ENCODE data around the gene LRP2BP. TPM values are rescaled to one million over a fixed set of nuclear protein-coding genes. Genes with fewer than 3 reads are reported as not detected.
A peak's percentile ranks its signal among the peaks of the same experiment; 100 is the strongest.

The LRP2BP gene
- 0.07 TPM for polyA plus RNA-seq (2013, experiment 1 of 2)
- polyA plus RNA-seq (2013, experiment 2 of 2), result 0.03 TPM

DNA sequence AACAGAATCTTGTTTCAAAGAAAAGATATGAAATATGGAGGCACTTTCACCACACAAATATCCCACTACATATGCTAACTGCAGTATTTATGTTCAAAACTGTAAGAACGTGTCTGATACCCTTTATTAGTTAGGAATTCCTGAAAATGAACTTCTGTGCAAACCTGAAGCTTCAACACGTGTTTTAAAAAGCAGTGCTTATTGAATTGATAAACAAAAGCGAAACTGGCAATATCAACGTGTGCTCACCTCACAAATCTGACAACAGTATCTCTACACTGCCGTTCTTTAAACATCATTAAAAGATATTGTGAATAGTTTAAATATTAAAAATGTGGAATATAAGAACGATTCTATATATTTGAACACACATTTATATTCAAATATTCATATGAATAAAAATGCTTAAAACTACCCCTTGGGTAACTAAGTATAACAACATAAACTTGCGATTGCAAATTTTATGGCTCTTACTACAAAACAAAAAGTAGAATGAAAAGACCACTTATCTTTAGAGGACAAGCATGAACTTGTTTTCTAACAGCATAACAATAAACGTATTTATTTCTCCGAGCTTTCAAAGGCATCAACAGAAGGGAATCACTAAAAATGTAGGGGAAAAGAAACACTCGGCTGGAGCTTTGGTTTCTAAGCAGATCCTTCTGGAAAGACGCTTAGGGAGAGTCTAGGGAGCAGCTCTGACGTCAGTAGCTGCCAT is at the start of gene LRP2BP:
Gene LRP2BP (minus strand): TSS at position 687 of the 718 bp plus-strand sequence. CDS start 17,738 bp downstream, outside the sequence.
- peak within 1 kb of the TSS; percentile 94 for H3K9ac ChIP-seq (ENCODE audit: low read length)
- H3K23ac ChIP-seq (ENCODE audit: low read length in 2 of 2), result peak within 1 kb of the TSS in 1 of 2 experiments; percentile 59
- H3K79me1 ChIP-seq (replicated peaks; ENCODE audit: low read length, poor library complexity, severe bottlenecking), result no peaks in the 10 kb centered on the region
- peak within 1 kb of the TSS; percentile 2 to 10 for H2BK12ac ChIP-seq (ENCODE audit: low read length in 2 of 2)
- no peaks in the 10 kb centered on the region for H3K9me3 ChIP-seq (ENCODE audit: control insufficient read depth, low read length)
- peak within 1 kb of the TSS; percentile 52 for H4K8ac ChIP-seq (ENCODE audit: low read length)
- peaks cover 0 to 18% of the 10 kb centered on the region in 2 experiments for H3K36me3 ChIP-seq (ENCODE audit: control insufficient read depth in 1 of 2, insufficient read depth in 2 of 2, low read depth in 1 of 2, low read length in 2 of 2)
- H3K4me2 ChIP-seq (ENCODE audit: low read length, poor library complexity, severe bottlenecking), result peak within 1 kb of the TSS; percentile 95
- H3K4me3 ChIP-seq (ENCODE audit: insufficient read depth in 1 of 2, low read depth in 1 of 2, low read length in 2 of 2), result peak within 1 kb of the TSS; percentile 81 to 85
- peak within 1 kb of the TSS; percentile 29 for H2BK120ac ChIP-seq (ENCODE audit: low read depth, low read length)
- H3K27ac ChIP-seq (ENCODE audit: low read length, poor library complexity, severe bottlenecking), result peak within 1 kb of the TSS; percentile 65
- peak within 1 kb of the TSS; percentile 86 for H4K91ac ChIP-seq (ENCODE audit: low read length)
- peak; percentile 7 for DNase-seq
- H3K18ac ChIP-seq (ENCODE audit: low read depth in 1 of 2, low read length in 2 of 2), result peak within 1 kb of the TSS; percentile 75 to 81
- H3K4ac ChIP-seq (ENCODE audit: low read depth in 1 of 2, low read length in 2 of 2), result peak within 1 kb of the TSS; percentile 54 to 57
- peak within 1 kb of the TSS; percentile 91 for H2AFZ ChIP-seq (ENCODE audit: low read depth, low read length)
- WGBS, result 49% methylated on average over 7 of the region's 12 CpGs
- no peaks in the 10 kb centered on the region for H3K27me3 ChIP-seq (ENCODE audit: control insufficient read depth in 1 of 2, insufficient read depth in 1 of 2, low read length in 2 of 2)
- peak within 1 kb of the TSS; percentile 63 for H2BK15ac ChIP-seq (ENCODE audit: low read depth, poor library complexity, severe bottlenecking)
- peak within 1 kb of the TSS in 1 of 2 experiments; percentile 56 for H3K14ac ChIP-seq (ENCODE audit: low read length in 2 of 2)
- H2AK5ac ChIP-seq (ENCODE audit: low read length, severe bottlenecking), result no peak within 1 kb of the TSS
- peaks cover 4% of the 10 kb centered on the region for H3K4me1 ChIP-seq (ENCODE audit: control insufficient read depth, insufficient read depth, low read depth, low read length)
- H2BK5ac ChIP-seq (ENCODE audit: low read depth, low read length, poor library complexity, severe bottlenecking), result peak within 1 kb of the TSS; percentile 91

DNA sequence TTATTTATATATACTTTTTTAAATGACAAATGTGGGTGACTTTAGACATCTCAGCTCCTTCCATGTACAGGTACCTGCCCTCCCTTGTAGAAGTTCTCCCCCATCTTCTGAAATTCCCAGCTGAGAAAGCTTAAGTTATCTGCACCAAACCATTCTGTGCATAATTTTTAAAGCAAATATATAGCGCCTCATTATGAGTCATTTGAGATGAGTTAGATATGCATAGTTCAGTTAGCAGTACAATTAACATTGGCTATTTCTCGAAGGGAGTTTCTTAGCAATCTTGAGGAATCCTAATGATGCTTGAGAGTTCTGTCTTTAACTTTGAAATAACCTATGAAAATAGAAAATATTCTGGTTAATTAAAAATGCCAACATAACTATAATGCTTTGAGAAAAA is 49.5 kb upstream of the LRP2BP start:
- H3K4me2 ChIP-seq (ENCODE audit: low read length, poor library complexity, severe bottlenecking), result no peak overlapping the region
- no peak overlapping the region for H3K18ac ChIP-seq (ENCODE audit: low read depth in 1 of 2, low read length in 2 of 2)
- H3K9ac ChIP-seq (ENCODE audit: low read length), result no peak overlapping the region
- no peak overlapping the region for H3K14ac ChIP-seq (ENCODE audit: low read length in 2 of 2)
- H2BK5ac ChIP-seq (ENCODE audit: low read depth, low read length, poor library complexity, severe bottlenecking), result no peak overlapping the region
- no peak overlapping the region for H3K4me3 ChIP-seq (ENCODE audit: insufficient read depth in 1 of 2, low read depth in 1 of 2, low read length in 2 of 2)
- H2AK5ac ChIP-seq (ENCODE audit: low read length, severe bottlenecking), result no peak overlapping the region
- no peak overlapping the region for H2BK120ac ChIP-seq (ENCODE audit: low read depth, low read length)
- H4K91ac ChIP-seq (ENCODE audit: low read length), result no peak overlapping the region
- no peak overlapping the region for H3K4ac ChIP-seq (ENCODE audit: low read depth in 1 of 2, low read length in 2 of 2)
- no peak overlapping the region for H4K8ac ChIP-seq (ENCODE audit: low read length)
- no peaks in the 10 kb centered on the region for H3K36me3 ChIP-seq (ENCODE audit: control insufficient read depth in 1 of 2, insufficient read depth in 2 of 2, low read depth in 1 of 2, low read length in 2 of 2)
- H3K9me3 ChIP-seq (ENCODE audit: control insufficient read depth, low read length), result no peaks in the 10 kb centered on the region
- no peak overlapping the region for H3K23ac ChIP-seq (ENCODE audit: low read length in 2 of 2)
- no peak overlapping the region for H2BK15ac ChIP-seq (ENCODE audit: low read depth, poor library complexity, severe bottlenecking)
- no peak overlapping the region for H2BK12ac ChIP-seq (ENCODE audit: low read length in 2 of 2)
- no peaks in the 10 kb centered on the region for H3K4me1 ChIP-seq (ENCODE audit: control insufficient read depth, insufficient read depth, low read depth, low read length)
- no peak overlapping the region for H3K27ac ChIP-seq (ENCODE audit: low read length, poor library complexity, severe bottlenecking)
- no peaks in the 10 kb centered on the region for H3K79me1 ChIP-seq (replicated peaks; ENCODE audit: low read length, poor library complexity, severe bottlenecking)
- WGBS, result 100% methylated on average over 1 of the region's 2 CpGs
- no peak overlapping the region for H2AFZ ChIP-seq (ENCODE audit: low read depth, low read length)
- no peaks in the 10 kb centered on the region for H3K27me3 ChIP-seq (ENCODE audit: control insufficient read depth in 1 of 2, insufficient read depth in 1 of 2, low read length in 2 of 2)
- DNase-seq, result no peak

DNA sequence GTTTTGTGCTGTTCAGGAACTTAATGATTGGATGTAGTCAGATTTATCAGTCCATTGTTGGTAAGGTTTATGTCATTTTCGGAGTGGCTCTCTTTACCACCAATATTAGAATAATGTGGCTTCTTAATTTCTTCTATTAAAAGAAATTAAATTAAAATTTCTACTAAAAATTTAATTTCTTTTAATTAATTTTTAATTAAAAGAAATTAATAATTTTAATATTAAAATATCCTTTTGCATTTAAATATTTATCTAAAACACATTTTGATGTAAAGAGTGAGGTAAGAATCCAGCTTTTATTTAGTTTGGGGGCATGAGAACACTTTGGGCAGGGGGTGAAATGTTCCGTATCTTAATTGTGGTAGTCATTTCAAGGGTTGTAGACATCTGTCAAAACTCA is 45.8 kb upstream of the LRP2BP start:
- no peaks in the 10 kb centered on the region for H3K79me1 ChIP-seq (replicated peaks; ENCODE audit: low read length, poor library complexity, severe bottlenecking)
- DNase-seq, result no peak
- 100% methylated on average over 1 of the region's 2 CpGs for WGBS

DNA sequence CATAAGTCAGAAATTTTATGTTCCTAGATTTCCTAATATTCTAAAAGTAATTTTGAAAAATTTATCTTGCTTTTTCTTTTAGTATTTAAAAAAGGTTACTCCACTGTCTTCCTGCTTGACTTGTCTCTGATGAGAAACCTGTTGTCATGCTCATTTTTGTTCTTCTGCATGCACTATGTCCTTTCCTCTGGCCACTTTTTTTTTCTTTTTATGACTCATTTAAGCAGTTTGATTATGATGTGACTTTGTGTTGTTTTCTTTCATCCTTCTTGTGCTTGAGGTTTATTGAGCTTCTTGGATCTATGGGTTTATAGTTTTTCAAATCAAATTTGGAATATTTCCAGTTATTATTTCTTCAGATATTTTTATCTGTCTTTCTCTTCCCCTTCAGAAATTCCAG is 42.1 kb upstream of the LRP2BP start:
- no peak overlapping the region for H2BK120ac ChIP-seq (ENCODE audit: low read depth, low read length)
- H3K4me1 ChIP-seq (ENCODE audit: control insufficient read depth, insufficient read depth, low read depth, low read length), result no peaks in the 10 kb centered on the region
- no peak overlapping the region for H2AFZ ChIP-seq (ENCODE audit: low read depth, low read length)
- no peak for DNase-seq
- no peaks in the 10 kb centered on the region for H3K27me3 ChIP-seq (ENCODE audit: control insufficient read depth in 1 of 2, insufficient read depth in 1 of 2, low read length in 2 of 2)
- no peak overlapping the region for H3K14ac ChIP-seq (ENCODE audit: low read length in 2 of 2)
- no peaks in the 10 kb centered on the region for H3K9me3 ChIP-seq (ENCODE audit: control insufficient read depth, low read length)
- no peak overlapping the region for H3K9ac ChIP-seq (ENCODE audit: low read length)
- H2BK5ac ChIP-seq (ENCODE audit: low read depth, low read length, poor library complexity, severe bottlenecking), result no peak overlapping the region
- H3K27ac ChIP-seq (ENCODE audit: low read length, poor library complexity, severe bottlenecking), result no peak overlapping the region
- no peak overlapping the region for H3K4me2 ChIP-seq (ENCODE audit: low read length, poor library complexity, severe bottlenecking)
- no peak overlapping the region for H2AK5ac ChIP-seq (ENCODE audit: low read length, severe bottlenecking)
- no peak overlapping the region for H4K8ac ChIP-seq (ENCODE audit: low read length)
- H3K4me3 ChIP-seq (ENCODE audit: insufficient read depth in 1 of 2, low read depth in 1 of 2, low read length in 2 of 2), result no peak overlapping the region
- H3K23ac ChIP-seq (ENCODE audit: low read length in 2 of 2), result no peak overlapping the region
- H3K36me3 ChIP-seq (ENCODE audit: control insufficient read depth in 1 of 2, insufficient read depth in 2 of 2, low read depth in 1 of 2, low read length in 2 of 2), result no peaks in the 10 kb centered on the region
- H3K79me1 ChIP-seq (replicated peaks; ENCODE audit: low read length, poor library complexity, severe bottlenecking), result no peaks in the 10 kb centered on the region
- H2BK15ac ChIP-seq (ENCODE audit: low read depth, poor library complexity, severe bottlenecking), result no peak overlapping the region
- no peak overlapping the region for H3K4ac ChIP-seq (ENCODE audit: low read depth in 1 of 2, low read length in 2 of 2)
- H4K91ac ChIP-seq (ENCODE audit: low read length), result no peak overlapping the region
- no peak overlapping the region for H2BK12ac ChIP-seq (ENCODE audit: low read length in 2 of 2)
- no peak overlapping the region for H3K18ac ChIP-seq (ENCODE audit: low read depth in 1 of 2, low read length in 2 of 2)

More for the DNA sequence above, 45.8 kb upstream of the LRP2BP start:
- H4K8ac ChIP-seq (ENCODE audit: low read length), result no peak overlapping the region
- no peak overlapping the region for H2BK12ac ChIP-seq (ENCODE audit: low read length in 2 of 2)
- H4K91ac ChIP-seq (ENCODE audit: low read length), result no peak overlapping the region
- H2BK5ac ChIP-seq (ENCODE audit: low read depth, low read length, poor library complexity, severe bottlenecking), result no peak overlapping the region
- H2AK5ac ChIP-seq (ENCODE audit: low read length, severe bottlenecking), result no peak overlapping the region
- H3K18ac ChIP-seq (ENCODE audit: low read depth in 1 of 2, low read length in 2 of 2), result no peak overlapping the region
- no peaks in the 10 kb centered on the region for H3K27me3 ChIP-seq (ENCODE audit: control insufficient read depth in 1 of 2, insufficient read depth in 1 of 2, low read length in 2 of 2)
- H3K36me3 ChIP-seq (ENCODE audit: control insufficient read depth in 1 of 2, insufficient read depth in 2 of 2, low read depth in 1 of 2, low read length in 2 of 2), result no peaks in the 10 kb centered on the region
- no peak overlapping the region for H3K23ac ChIP-seq (ENCODE audit: low read length in 2 of 2)
- no peak overlapping the region for H3K27ac ChIP-seq (ENCODE audit: low read length, poor library complexity, severe bottlenecking)
- H2BK15ac ChIP-seq (ENCODE audit: low read depth, poor library complexity, severe bottlenecking), result no peak overlapping the region
- H3K4me3 ChIP-seq (ENCODE audit: insufficient read depth in 1 of 2, low read depth in 1 of 2, low read length in 2 of 2), result no peak overlapping the region
- no peak overlapping the region for H3K4ac ChIP-seq (ENCODE audit: low read depth in 1 of 2, low read length in 2 of 2)
- H2AFZ ChIP-seq (ENCODE audit: low read depth, low read length), result no peak overlapping the region
- H3K9me3 ChIP-seq (ENCODE audit: control insufficient read depth, low read length), result no peaks in the 10 kb centered on the region
- no peak overlapping the region for H3K14ac ChIP-seq (ENCODE audit: low read length in 2 of 2)
- H2BK120ac ChIP-seq (ENCODE audit: low read depth, low read length), result no peak overlapping the region
- H3K4me1 ChIP-seq (ENCODE audit: control insufficient read depth, insufficient read depth, low read depth, low read length), result no peaks in the 10 kb centered on the region
- H3K9ac ChIP-seq (ENCODE audit: low read length), result no peak overlapping the region
- H3K4me2 ChIP-seq (ENCODE audit: low read length, poor library complexity, severe bottlenecking), result no peak overlapping the region

All from mesenchymal stem cell (in vitro differentiated cells and primary cell).